Measurements from ENCODE around the gene PSKH1. TPM values are rescaled to one million over a fixed set of nuclear protein-coding genes. Genes with fewer than 3 reads are reported as not detected.

PSKH1 gene
- total RNA-seq, 4 donors from 2014 or later, result 26.4 to 60.2 (median 35.5) TPM

GRCh38 chr16:67877064-67877463 is 16.0 kb upstream of the PSKH1 start:
- no peak overlapping the region for H3K27ac ChIP-seq
- no peaks in the 10 kb centered on the region for H3K27me3 ChIP-seq
- H3K36me3 ChIP-seq, result peaks cover 0 to 64% (median 7%) of the 10 kb centered on the region in 3 donors
- peaks cover 0 to 27% (median 11%) of the 10 kb centered on the region in 4 donors for H3K4me1 ChIP-seq
- TF ChIP-seq POLR2A (IDR thresholded peaks at IDR 0.05) (no peak), CTCF (IDR thresholded peaks at IDR 0.05) (no peak)
- H3K9me3 ChIP-seq, result no peaks in the 10 kb centered on the region
- H3K4me3 ChIP-seq, result no peak overlapping the region
- DNase-seq, result no peak

- Histone ChIP-seq H3K4me3 (no peak overlapping the region), H3K27me3 (no peaks in the 10 kb centered on the region), H3K36me3 (peaks cover 0 to 75% (median 7%) of the 10 kb centered on the region in 3 donors), H3K4me1 (peaks cover 0 to 25% (median 11%) of the 10 kb centered on the region in 4 donors), H3K9me3 (no peaks in the 10 kb centered on the region), H3K27ac (no peak overlapping the region)
- no peak for DNase-seq
- TF ChIP-seq POLR2A (IDR thresholded peaks at IDR 0.05) (no peak), CTCF (IDR thresholded peaks at IDR 0.05) (no peak)
These were observed 14.8 kb upstream of the PSKH1 start for GRCh38 chr16:67878232-67878631.

GRCh38 chr16:67878846-67879245 is 14.2 kb upstream of the PSKH1 start:
- Histone ChIP-seq H3K4me1 (peaks cover 0 to 28% (median 7%) of the 10 kb centered on the region in 4 donors), H3K4me3 (no peak overlapping the region), H3K9me3 (no peaks in the 10 kb centered on the region), H3K27ac (no peak overlapping the region), H3K27me3 (no peaks in the 10 kb centered on the region), H3K36me3 (peaks cover 0 to 82% (median 7%) of the 10 kb centered on the region in 3 donors)
- TF ChIP-seq POLR2A (IDR thresholded peaks at IDR 0.05), result no peak
- TF ChIP-seq CTCF (IDR thresholded peaks at IDR 0.05), result no peak
- DNase-seq, result no peak

- H3K4me3 ChIP-seq, result no peak overlapping the region
- no peaks in the 10 kb centered on the region for H3K9me3 ChIP-seq
- no peak overlapping the region for H3K27ac ChIP-seq
- H3K36me3 ChIP-seq, result peaks cover 0 to 87% (median 7%) of the 10 kb centered on the region in 3 donors
- no peaks in the 10 kb centered on the region for H3K27me3 ChIP-seq
- H3K4me1 ChIP-seq, result peaks cover 0 to 23% (median 2%) of the 10 kb centered on the region in 4 donors
- no peak for DNase-seq
- TF ChIP-seq POLR2A (IDR thresholded peaks at IDR 0.05) (no peak), CTCF (IDR thresholded peaks at IDR 0.05) (no peak)
These were observed 13.6 kb upstream of the PSKH1 start for GRCh38 chr16:67879462-67879861.

- TF ChIP-seq POLR2A (IDR thresholded peaks at IDR 0.05), result no peak
- no peak for TF ChIP-seq CTCF (IDR thresholded peaks at IDR 0.05)
- no peak for DNase-seq
- H3K4me1 ChIP-seq, result peaks cover 0 to 22% (median 0%) of the 10 kb centered on the region in 4 donors
- no peaks in the 10 kb centered on the region for H3K9me3 ChIP-seq
- no peaks in the 10 kb centered on the region for H3K27me3 ChIP-seq
- peaks cover 0 to 92% (median 7%) of the 10 kb centered on the region in 3 donors for H3K36me3 ChIP-seq
- H3K27ac ChIP-seq, result no peak overlapping the region
- H3K4me3 ChIP-seq, result no peak overlapping the region
These were observed 13.1 kb upstream of the PSKH1 start for GRCh38 chr16:67879936-67880335.

- peaks cover 0 to 97% (median 7%) of the 10 kb centered on the region in 3 donors for H3K36me3 ChIP-seq
- no peak for DNase-seq
- no peak for TF ChIP-seq CTCF (IDR thresholded peaks at IDR 0.05)
- no peak for TF ChIP-seq POLR2A (IDR thresholded peaks at IDR 0.05)
- H3K4me1 ChIP-seq, result peaks cover 0 to 17% (median 0%) of the 10 kb centered on the region in 4 donors
- H3K9me3 ChIP-seq, result no peaks in the 10 kb centered on the region
- no peak overlapping the region for H3K4me3 ChIP-seq
- no peaks in the 10 kb centered on the region for H3K27me3 ChIP-seq
- H3K27ac ChIP-seq, result no peak overlapping the region
These were observed 12.5 kb upstream of the PSKH1 start for GRCh38 chr16:67880584-67880983.

All from Peyer's patch (tissue), 4 donors.